Smooth muscle cell (in vitro differentiated cells): ENCODE measurements around the gene CDC14B. TPM values are rescaled to one million over a fixed set of nuclear protein-coding genes. Genes with fewer than 3 reads are reported as not detected.
A peak's percentile ranks its signal among the peaks of the same experiment; 100 is the strongest.

Source experiments
- DNase-seq: peaks from one replicate; lab custom pipeline; 2025; ENCODE audit not compliant: unreplicated experiment; lab: John Stamatoyannopoulos, UW
- H2AFZ ChIP-seq: fragments of 200-600 bp; sonication (generic); 2 replicates; pipeline ENCODE4 v1.6.0; 2016; ENCODE audit warnings: antibody characterized with exemption, low read depth, mild to moderate bottlenecking
- H3F3A ChIP-seq: fragments of 200-600 bp; sonication (generic); 2 replicates; pipeline ENCODE4 v1.6.0; 2017; ENCODE audit warnings: antibody characterized with exemption, low read depth
- H3K27ac ChIP-seq: fragments of 200-600 bp; sonication (generic); 2 replicates; pipeline ENCODE4 v1.5.1; 2016; ENCODE audit warnings: low read depth, mild to moderate bottlenecking
- H3K27me3 ChIP-seq: fragments of 200-600 bp; sonication (generic); 2 replicates; pipeline ENCODE4 v1.6.1; 2016; ENCODE audit warnings: low read depth, mild to moderate bottlenecking
- H3K36me3 ChIP-seq: fragments of 200-600 bp; sonication (generic); 2 replicates; pipeline ENCODE4 v1.5.1; 2016; ENCODE audit warnings: low read depth
- H3K4me1 ChIP-seq: fragments of 200-600 bp; sonication (generic); 2 replicates; pipeline ENCODE4 v1.5.1; 2016; ENCODE audit warnings: low read depth
- H3K4me2 ChIP-seq: fragments of 200-600 bp; sonication (generic); 2 replicates; pipeline ENCODE4 v1.6.0; 2016; ENCODE audit warnings: mild to moderate bottlenecking
- H3K4me3 ChIP-seq: fragments of 200-600 bp; sonication (generic); 2 replicates; pipeline ENCODE4 v1.5.1; 2016; ENCODE audit warnings: mild to moderate bottlenecking
- H3K79me2 ChIP-seq: fragments of 200-600 bp; sonication (generic); 2 replicates; pipeline ENCODE4 v1.6.0; 2016; ENCODE audit warnings: low read depth, mild to moderate bottlenecking
- H3K9ac ChIP-seq: fragments of 200-600 bp; sonication (generic); 2 replicates; pipeline ENCODE4 v1.6.0; 2016; ENCODE audit warnings: low read depth
- H3K9me3 ChIP-seq: fragments of 200-600 bp; sonication (generic); replicated peaks from 2 replicates; pipeline ENCODE4 v1.5.1; 2016; ENCODE audit warnings: low read depth
- H4K20me1 ChIP-seq: fragments of 200-600 bp; sonication (generic); 2 replicates; pipeline ENCODE4 v1.6.0; 2016; ENCODE audit warnings: low read depth
- CTCF ChIP-seq: fragments of 200-600 bp; sonication (generic); IDR thresholded peaks from 2 replicates; pipeline ENCODE4 v1.5.1; 2017; ENCODE audit warnings: borderline replicate concordance, mild to moderate bottlenecking, antibody characterized with exemption; ENCODE audit not compliant: insufficient read depth, poor library complexity, severe bottlenecking
- WGBS: methylation state at CpG from one replicate; pipeline ENCODE4 v1.1.7; 2016; ENCODE audit warnings: low lambda C conversion rate; 5-methylcytosine and 5-hydroxymethylcytosine counted together
- polyA plus RNA-seq: library from polyadenylated mRNA; unstranded; fragments of >200 nt; fragmentation: Nextera tagmentation; extraction: Ambion mirVana; gene quantifications from 2 replicates; pipeline ENCODE4 v1.2.1, GENCODE V29; 2016
- total RNA-seq: library from RNA; depleted of rRNA; stranded (reverse); fragments of >200 nt; gene quantifications from 2 replicates; pipeline ENCODE4 v1.2.3, GENCODE V29; 2014

CDC14B gene
- total and polyA plus RNA-seq, 2 experiments from 2014 or later: 5.7 to 16.0 TPM

DNA sequence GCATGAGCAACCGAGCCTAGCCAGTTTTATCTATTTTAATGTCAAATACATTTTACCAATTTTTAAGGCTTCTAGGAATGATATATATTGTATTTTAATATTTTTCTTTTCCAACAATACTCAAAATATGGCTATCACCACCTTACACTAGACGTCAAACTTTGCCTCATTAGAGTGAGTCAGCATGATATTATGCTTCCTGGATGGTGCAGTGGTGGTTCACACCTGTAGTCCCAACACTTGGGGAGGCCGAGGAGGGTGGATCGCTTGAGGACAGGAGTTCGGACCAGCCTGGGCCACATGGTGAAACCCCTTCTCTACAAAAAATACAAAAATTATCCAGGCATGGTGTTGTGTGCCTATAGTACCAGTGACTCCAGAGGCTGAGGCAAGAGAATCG, 7.3 kb upstream of the CDC14B start:
- no peak for DNase-seq
- Histone ChIP-seq H4K20me1 (no peaks in the 10 kb centered on the region), H3K4me3 (no peak overlapping the region), H3K4me2 (no peak overlapping the region), H3F3A (no peaks in the 10 kb centered on the region), H3K27ac (peak overlapping the region; percentile 40), H3K36me3 (no peaks in the 10 kb centered on the region), H3K4me1 (no peaks in the 10 kb centered on the region), H2AFZ (no peak overlapping the region), H3K9me3 (no peaks in the 10 kb centered on the region), H3K27me3 (no peaks in the 10 kb centered on the region), H3K9ac (no peak overlapping the region), H3K79me2 (no peaks in the 10 kb centered on the region)
- TF ChIP-seq CTCF: no peak
- 88% methylated on average over 6 of the region's 6 CpGs for WGBS

DNA sequence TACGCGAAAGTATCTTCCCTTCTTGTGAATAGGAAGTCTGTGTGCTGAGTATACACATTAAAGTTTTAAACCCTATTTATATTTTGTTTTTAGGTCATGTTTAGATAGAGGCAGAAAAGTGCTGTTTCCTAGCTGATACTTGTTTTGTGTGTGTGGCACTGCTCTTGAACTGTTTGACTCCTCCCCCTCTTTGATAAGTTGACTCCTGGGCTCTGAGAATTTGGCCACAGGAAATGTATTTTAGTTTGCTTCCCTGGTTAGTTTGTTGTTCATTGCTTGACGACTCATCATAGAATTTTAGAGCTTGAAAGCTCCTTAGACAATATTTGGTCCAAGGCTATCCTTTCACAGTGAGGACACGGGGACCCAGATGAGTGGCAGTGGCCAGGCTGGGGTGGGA, 2.0 kb upstream of the CDC14B start:
- peaks cover 6% of the 10 kb centered on the region for H3F3A ChIP-seq
- WGBS: 52% methylated on average over 4 of the region's 4 CpGs
- no peaks in the 10 kb centered on the region for H3K79me2 ChIP-seq
- no peaks in the 10 kb centered on the region for H3K27me3 ChIP-seq
- no peak for TF ChIP-seq CTCF
- H3K4me2 ChIP-seq: peak overlapping the region; percentile 86
- peaks cover 11% of the 10 kb centered on the region for H3K4me1 ChIP-seq
- H4K20me1 ChIP-seq: peaks cover 19% of the 10 kb centered on the region
- DNase-seq: no peak
- no peaks in the 10 kb centered on the region for H3K9me3 ChIP-seq
- H3K27ac ChIP-seq: peak overlapping the region; percentile 9
- H3K4me3 ChIP-seq: no peak overlapping the region
- no peaks in the 10 kb centered on the region for H3K36me3 ChIP-seq
- H3K9ac ChIP-seq: no peak overlapping the region
- peak overlapping the region; percentile 91 for H2AFZ ChIP-seq

GRCh38 chr9:96620832-96621269, 1.2 kb upstream of the CDC14B start:
- Histone ChIP-seq H3K27me3 (no peaks in the 10 kb centered on the region), H2AFZ (peak overlapping the region; percentile 91), H3K9ac (no peak overlapping the region), H3K4me1 (peaks cover 11% of the 10 kb centered on the region), H4K20me1 (peaks cover 27% of the 10 kb centered on the region), H3K79me2 (no peaks in the 10 kb centered on the region), H3K36me3 (no peaks in the 10 kb centered on the region), H3K27ac (peak overlapping the region; percentile 9), H3K4me3 (no peak overlapping the region), H3F3A (peaks cover 6% of the 10 kb centered on the region), H3K9me3 (no peaks in the 10 kb centered on the region), H3K4me2 (peak overlapping the region; percentile 86)
- TF ChIP-seq CTCF: peak; percentile 17
- WGBS: 10% methylated on average over 7 of the region's 7 CpGs
- DNase-seq: no peak

GRCh38 chr9:96620181-96620514, 505 bp upstream of the CDC14B start:
- H3K4me1 ChIP-seq: peaks cover 11% of the 10 kb centered on the region
- H4K20me1 ChIP-seq: peaks cover 34% of the 10 kb centered on the region
- no peaks in the 10 kb centered on the region for H3K9me3 ChIP-seq
- H3K4me2 ChIP-seq: peak overlapping the region; percentile 86
- H3K27ac ChIP-seq: peak overlapping the region; percentile 32
- no peaks in the 10 kb centered on the region for H3K27me3 ChIP-seq
- peak overlapping the region; percentile 91 for H2AFZ ChIP-seq
- no peak for DNase-seq
- peak overlapping the region; percentile 61 for H3K4me3 ChIP-seq
- H3K9ac ChIP-seq: peak overlapping the region; percentile 22
- no peaks in the 10 kb centered on the region for H3K79me2 ChIP-seq
- TF ChIP-seq CTCF: no peak
- peaks cover 6% of the 10 kb centered on the region for H3F3A ChIP-seq
- WGBS: 31% methylated on average over 11 of the region's 11 CpGs
- H3K36me3 ChIP-seq: no peaks in the 10 kb centered on the region
